ENCODE results near the gene LMF1. TPM values are rescaled to one million over a fixed set of nuclear protein-coding genes. Genes with fewer than 3 reads are reported as not detected.
A peak's percentile ranks its signal among the peaks of the same experiment; 100 is the strongest.

Gene LMF1
- total and polyA plus RNA-seq, 9 of the 15 experiments (the other 6 are each of a cell fraction or from before 2014, with no cell fraction given): 0.11 to 1.6 (median 0.55) TPM; not detected in 1

GRCh38 chr16:874366-875181, 96.2 kb downstream of the LMF1 start:
- Histone ChIP-seq H3K27ac (ENCODE audit: extremely low read depth, low read depth, low read length) (no peak overlapping the region), H3K27me3 (ENCODE audit: control insufficient read depth in 2 of 2, insufficient read depth in 2 of 2, low read length in 2 of 2) (peaks cover 59 to 93% of the 10 kb centered on the region in 2 experiments; a peak in 4 of 5 replicates), H3K36me3 (ENCODE audit: control insufficient read depth, insufficient read depth, low read length) (no peaks in the 10 kb centered on the region), H4K20me1 (replicated peaks; ENCODE audit: control insufficient read depth, insufficient read depth, low read length) (peaks cover 25% of the 10 kb centered on the region; the same call in 1 of the 2 replicates), H2AFZ (ENCODE audit: low read depth, low read length) (no peak overlapping the region), H3K4me3 (no peak overlapping the region), H3K4me1 (replicated peaks in 1 of 2; ENCODE audit: control insufficient read depth in 2 of 2, insufficient read depth in 2 of 2, low read length in 2 of 2) (peaks cover 0 to 51% of the 10 kb centered on the region in 2 experiments; a peak in 3 of 5 replicates), H3K4me2 (ENCODE audit: insufficient read depth, low read length) (no peak overlapping the region), H3K79me2 (ENCODE audit: control insufficient read depth, insufficient read depth, low read length) (no peaks in the 10 kb centered on the region), H3K9me3 (replicated peaks; ENCODE audit: control insufficient read depth, insufficient read depth, low read depth, low read length) (no peaks in the 10 kb centered on the region), H3K9me1 (ENCODE audit: control insufficient read depth, insufficient read depth, low read length) (peaks cover 3% of the 10 kb centered on the region), H3K9ac (ENCODE audit: insufficient read depth in 1 of 2, low read depth in 2 of 2, low read length in 2 of 2) (no peak overlapping the region)
- intact Hi-C loops (cut with micrococcal nuclease): no loop called here
- POLR2A ChIA-PET: interaction anchor here (0.5 to 1.1 kb wide), 3 partner anchors 10 to 105 kb away, joined by 3 read pairs; no protein-coding TSS in a partner anchor
- BruUV-seq (replicated peaks): no TSS peak
- in situ Hi-C loops (cut with MboI): no loop called here
- FAIRE-seq (no peak), DNase-seq (ENCODE audit: extremely low read depth in 1 of 4, low spot score in 3 of 4) (peak in 3 of 4 experiments; percentile 33 to 52 (median 46)), ATAC-seq (peak; percentile 31; the same call in 2 of the 3 replicates)
- under 1% methylated on average over 32 of the region's 48 CpGs for WGBS (ENCODE audit: insufficient coverage, low coverage, missing lambda C conversion rate)
- CTCF ChIA-PET (ENCODE audit: low intra/inter-chr PET ratio): no interaction called here
- peak; percentile 40 for TF ChIP-seq CBFA2T3 (IDR thresholded peaks at IDR 0.05)
- no peak for TF ChIP-seq SMARCB1 (IDR thresholded peaks at IDR 0.05; ENCODE audit: insufficient read length, low read depth)
- TF ChIP-seq ZNF175 (CRISPR knock-in tag; IDR thresholded peaks at IDR 0.05; ENCODE audit: low read depth): no peak
- no peak for TF ChIP-seq GABPB1 (CRISPR knock-in tag; IDR thresholded peaks at IDR 0.05)
- no peak for TF ChIP-seq ZNF699 (CRISPR knock-in tag; IDR thresholded peaks at IDR 0.05; ENCODE audit: insufficient replicate concordance)
- peak; percentile 78 for TF ChIP-seq EGR1 (conservative IDR thresholded peaks at IDR 0.05)
- TF ChIP-seq IFI16 (CRISPR knock-in tag; IDR thresholded peaks at IDR 0.05): no peak
- TF ChIP-seq, protein P1, sequence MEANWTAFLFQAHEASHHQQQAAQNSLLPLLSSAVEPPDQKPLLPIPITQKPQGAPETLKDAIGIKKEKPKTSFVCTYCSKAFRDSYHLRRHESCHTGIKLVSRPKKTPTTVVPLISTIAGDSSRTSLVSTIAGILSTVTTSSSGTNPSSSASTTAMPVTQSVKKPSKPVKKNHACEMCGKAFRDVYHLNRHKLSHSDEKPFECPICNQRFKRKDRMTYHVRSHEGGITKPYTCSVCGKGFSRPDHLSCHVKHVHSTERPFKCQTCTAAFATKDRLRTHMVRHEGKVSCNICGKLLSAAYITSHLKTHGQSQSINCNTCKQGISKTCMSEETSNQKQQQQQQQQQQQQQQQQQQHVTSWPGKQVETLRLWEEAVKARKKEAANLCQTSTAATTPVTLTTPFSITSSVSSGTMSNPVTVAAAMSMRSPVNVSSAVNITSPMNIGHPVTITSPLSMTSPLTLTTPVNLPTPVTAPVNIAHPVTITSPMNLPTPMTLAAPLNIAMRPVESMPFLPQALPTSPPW (CRISPR knock-in tag; IDR thresholded peaks at IDR 0.05): 0 out of 2 replicates have a peak, but pooled peaks have one; percentile 24
- 0 out of 2 replicates have a peak, but pooled peaks have one; percentile 6 for TF ChIP-seq BHLHE40 (IDR thresholded peaks at IDR 0.05; ENCODE audit: low read length)
- TF ChIP-seq, protein P2, sequence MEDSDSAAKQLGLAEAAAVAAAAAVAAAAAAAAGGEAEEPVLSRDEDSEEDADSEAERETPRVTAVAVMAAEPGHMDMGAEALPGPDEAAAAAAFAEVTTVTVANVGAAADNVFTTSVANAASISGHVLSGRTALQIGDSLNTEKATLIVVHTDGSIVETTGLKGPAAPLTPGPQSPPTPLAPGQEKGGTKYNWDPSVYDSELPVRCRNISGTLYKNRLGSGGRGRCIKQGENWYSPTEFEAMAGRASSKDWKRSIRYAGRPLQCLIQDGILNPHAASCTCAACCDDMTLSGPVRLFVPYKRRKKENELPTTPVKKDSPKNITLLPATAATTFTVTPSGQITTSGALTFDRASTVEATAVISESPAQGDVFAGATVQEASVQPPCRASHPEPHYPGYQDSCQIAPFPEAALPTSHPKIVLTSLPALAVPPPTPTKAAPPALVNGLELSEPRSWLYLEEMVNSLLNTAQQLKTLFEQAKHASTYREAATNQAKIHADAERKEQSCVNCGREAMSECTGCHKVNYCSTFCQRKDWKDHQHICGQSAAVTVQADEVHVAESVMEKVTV (CRISPR knock-in tag; IDR thresholded peaks at IDR 0.05): no peak
- TF ChIP-seq CBFA2T2 (conservative IDR thresholded peaks at IDR 0.05): 0 out of 2 replicates have a peak, but pooled peaks have one; percentile 11
- no peak for TF ChIP-seq ZNF277 (CRISPR knock-in tag; IDR thresholded peaks at IDR 0.05; ENCODE audit: borderline replicate concordance)
- TF ChIP-seq ZNF41 (CRISPR knock-in tag; conservative IDR thresholded peaks at IDR 0.05): peak; percentile 67; the same call in 1 of the 2 replicates
- peak; percentile 23 for TF ChIP-seq DACH1 (IDR thresholded peaks at IDR 0.05; ENCODE audit: partially characterized antibody)
- peak; percentile 33 to 66; a peak in 1 of 4 replicates for TF ChIP-seq FOXA3 (CRISPR knock-in tag; conservative IDR thresholded peaks at IDR 0.05 in 1 of 2, IDR thresholded peaks at IDR 0.05 in 1 of 2)

Data from K562 (cell line).